Measurements from ENCODE around the gene PLEKHA5. TPM values are rescaled to one million over a fixed set of nuclear protein-coding genes. Genes with fewer than 3 reads are reported as not detected.
"Not testable (repeated sequence)": the region's sequence is repeated elsewhere in the genome, so short reads cannot be mapped to it uniquely, and the experiment has no call there.

PLEKHA5 gene
- polyA plus RNA-seq, 3 donors: 0.35 to 0.79 (median 0.41) TPM

DNA sequence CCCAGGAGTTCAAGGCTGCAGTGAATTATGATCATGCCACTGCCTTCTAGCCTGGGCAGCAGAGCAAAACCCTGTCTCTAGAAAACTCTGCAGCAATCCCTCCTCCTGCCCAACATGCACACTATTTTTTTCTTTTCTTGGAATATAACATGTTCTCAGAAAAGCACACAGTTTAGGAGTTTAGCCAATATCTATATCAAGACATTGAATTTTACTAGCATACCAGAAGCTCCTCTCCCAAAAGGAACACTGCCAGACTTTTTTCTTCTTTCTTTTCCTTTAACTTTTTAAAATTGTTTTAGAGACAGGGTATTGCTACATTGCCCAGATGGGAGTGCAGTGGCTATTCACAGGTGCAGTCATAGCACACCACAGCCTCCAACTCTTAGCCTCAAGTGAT, 202.7 kb downstream of the PLEKHA5 start:
- no peaks in the 10 kb centered on the region for H3K4me1 ChIP-seq (ENCODE audit: control insufficient read depth in 1 of 2, insufficient read depth in 2 of 2, low read length in 2 of 2)
- no peak overlapping the region for H3K27ac ChIP-seq (ENCODE audit: low read depth in 1 of 2, low read length in 2 of 2)
- no peak overlapping the region for H2AFZ ChIP-seq (ENCODE audit: insufficient read depth, low read depth, low read length, poor library complexity, severe bottlenecking)
- no peaks in the 10 kb centered on the region for H4K20me1 ChIP-seq (ENCODE audit: insufficient read depth, low read length)
- H3K36me3 Mint-ChIP-seq: peaks cover 0 to 4% of the 10 kb centered on the region in 2 donors
- H3K27me3 Mint-ChIP-seq (ENCODE audit: low read depth in 3 of 3): peaks cover 0 to 3% (median 1%) of the 10 kb centered on the region in 3 donors
- TF ChIP-seq, protein P1, sequence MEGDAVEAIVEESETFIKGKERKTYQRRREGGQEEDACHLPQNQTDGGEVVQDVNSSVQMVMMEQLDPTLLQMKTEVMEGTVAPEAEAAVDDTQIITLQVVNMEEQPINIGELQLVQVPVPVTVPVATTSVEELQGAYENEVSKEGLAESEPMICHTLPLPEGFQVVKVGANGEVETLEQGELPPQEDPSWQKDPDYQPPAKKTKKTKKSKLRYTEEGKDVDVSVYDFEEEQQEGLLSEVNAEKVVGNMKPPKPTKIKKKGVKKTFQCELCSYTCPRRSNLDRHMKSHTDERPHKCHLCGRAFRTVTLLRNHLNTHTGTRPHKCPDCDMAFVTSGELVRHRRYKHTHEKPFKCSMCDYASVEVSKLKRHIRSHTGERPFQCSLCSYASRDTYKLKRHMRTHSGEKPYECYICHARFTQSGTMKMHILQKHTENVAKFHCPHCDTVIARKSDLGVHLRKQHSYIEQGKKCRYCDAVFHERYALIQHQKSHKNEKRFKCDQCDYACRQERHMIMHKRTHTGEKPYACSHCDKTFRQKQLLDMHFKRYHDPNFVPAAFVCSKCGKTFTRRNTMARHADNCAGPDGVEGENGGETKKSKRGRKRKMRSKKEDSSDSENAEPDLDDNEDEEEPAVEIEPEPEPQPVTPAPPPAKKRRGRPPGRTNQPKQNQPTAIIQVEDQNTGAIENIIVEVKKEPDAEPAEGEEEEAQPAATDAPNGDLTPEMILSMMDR (IDR thresholded peaks at IDR 0.05): no peak
- intact Hi-C loops (cut with micrococcal nuclease): no loop called here
- H3K36me3 ChIP-seq (replicated peaks in 1 of 2; ENCODE audit: control insufficient read depth in 1 of 2, insufficient read depth in 2 of 2, low read length in 2 of 2): no peaks in the 10 kb centered on the region
- H3K4me3 ChIP-seq (replicated peaks in 1 of 3; ENCODE audit: low read depth in 2 of 3, low read length in 3 of 3): no peak overlapping the region
- H3K4me3 Mint-ChIP-seq: no peak overlapping the region
- H3K4me1 Mint-ChIP-seq: no peaks in the 10 kb centered on the region
- H3K27me3 ChIP-seq (ENCODE audit: control insufficient read depth in 2 of 2, insufficient read depth in 2 of 2, low read length in 2 of 2): no peaks in the 10 kb centered on the region
- peaks cover 0 to 8% (median 4%) of the 10 kb centered on the region in 7 donors for H3K9me3 Mint-ChIP-seq
- no peak overlapping the region for H3K4me2 ChIP-seq (replicated peaks; ENCODE audit: extremely low read depth, low read length, poor library complexity, severe bottlenecking)
- no peak overlapping the region for H3K27ac Mint-ChIP-seq
- no peak for DNase-seq
- H3K9me3 ChIP-seq (replicated peaks in 1 of 2; ENCODE audit: control insufficient read depth in 1 of 2, insufficient read depth in 1 of 2, low read length in 2 of 2): no peaks in the 10 kb centered on the region
- no peaks in the 10 kb centered on the region for H3K79me2 ChIP-seq (ENCODE audit: insufficient read depth, low read length)
- H3K9ac ChIP-seq (ENCODE audit: insufficient read depth, low read length, poor library complexity, severe bottlenecking): no peak overlapping the region

DNA sequence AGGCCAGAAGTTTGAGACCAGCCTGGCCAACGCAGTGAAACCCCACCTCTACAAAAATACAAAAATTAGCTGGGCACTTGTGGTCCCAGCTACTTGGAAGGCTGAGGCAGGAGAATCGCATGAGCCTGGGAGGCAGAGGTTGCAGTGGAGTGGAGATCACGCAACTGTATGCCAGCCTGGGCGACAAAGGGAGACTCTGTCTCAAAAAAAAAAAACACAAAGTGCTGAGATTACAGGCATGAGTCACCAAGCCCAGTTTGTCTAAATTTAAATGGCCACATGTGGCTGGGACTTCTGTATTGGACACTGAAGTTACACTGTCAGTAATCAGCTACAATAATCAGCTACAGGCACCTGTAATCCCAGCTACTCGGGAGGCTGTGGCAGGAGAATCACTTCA, 208.9 kb downstream of the PLEKHA5 start:
- no peaks in the 10 kb centered on the region for H3K36me3 ChIP-seq (replicated peaks in 1 of 2; ENCODE audit: control insufficient read depth in 1 of 2, insufficient read depth in 2 of 2, low read length in 2 of 2)
- H3K9ac ChIP-seq (ENCODE audit: insufficient read depth, low read length, poor library complexity, severe bottlenecking): no peak overlapping the region
- peaks cover 0 to 1% (median 0%) of the 10 kb centered on the region in 3 donors for H3K27me3 Mint-ChIP-seq (ENCODE audit: low read depth in 3 of 3)
- 100% methylated on average over 3 of the region's 5 CpGs for WGBS (ENCODE audit: insufficient coverage)
- no peaks in the 10 kb centered on the region for H3K27me3 ChIP-seq (ENCODE audit: control insufficient read depth in 2 of 2, insufficient read depth in 2 of 2, low read length in 2 of 2)
- TF ChIP-seq, protein P1 (IDR thresholded peaks at IDR 0.05): no peak
- H3K79me2 ChIP-seq (ENCODE audit: insufficient read depth, low read length): no peaks in the 10 kb centered on the region
- no peaks in the 10 kb centered on the region for H3K4me1 ChIP-seq (ENCODE audit: control insufficient read depth in 1 of 2, insufficient read depth in 2 of 2, low read length in 2 of 2)
- no peaks in the 10 kb centered on the region for H3K36me3 Mint-ChIP-seq
- no peak overlapping the region for H3K4me2 ChIP-seq (replicated peaks; ENCODE audit: extremely low read depth, low read length, poor library complexity, severe bottlenecking)
- H2AFZ ChIP-seq (ENCODE audit: insufficient read depth, low read depth, low read length, poor library complexity, severe bottlenecking): no peak overlapping the region
- no peaks in the 10 kb centered on the region for H4K20me1 ChIP-seq (ENCODE audit: insufficient read depth, low read length)
- peaks cover 0 to 11% of the 10 kb centered on the region in 2 donors for H3K9me3 ChIP-seq (replicated peaks in 1 of 2; ENCODE audit: control insufficient read depth in 1 of 2, insufficient read depth in 1 of 2, low read length in 2 of 2)
- H3K4me3 ChIP-seq (replicated peaks in 1 of 3; ENCODE audit: low read depth in 2 of 3, low read length in 3 of 3): no peak overlapping the region
- no peak overlapping the region for H3K4me3 Mint-ChIP-seq
- H3K27ac Mint-ChIP-seq: no peak overlapping the region
- DNase-seq: no peak
- no peaks in the 10 kb centered on the region for H3K4me1 Mint-ChIP-seq
- H3K27ac ChIP-seq (ENCODE audit: low read depth in 1 of 2, low read length in 2 of 2): no peak overlapping the region
- intact Hi-C loops (cut with micrococcal nuclease): no loop called here
- H3K9me3 Mint-ChIP-seq: peaks cover 0 to 6% (median 3%) of the 10 kb centered on the region in 7 donors

DNA sequence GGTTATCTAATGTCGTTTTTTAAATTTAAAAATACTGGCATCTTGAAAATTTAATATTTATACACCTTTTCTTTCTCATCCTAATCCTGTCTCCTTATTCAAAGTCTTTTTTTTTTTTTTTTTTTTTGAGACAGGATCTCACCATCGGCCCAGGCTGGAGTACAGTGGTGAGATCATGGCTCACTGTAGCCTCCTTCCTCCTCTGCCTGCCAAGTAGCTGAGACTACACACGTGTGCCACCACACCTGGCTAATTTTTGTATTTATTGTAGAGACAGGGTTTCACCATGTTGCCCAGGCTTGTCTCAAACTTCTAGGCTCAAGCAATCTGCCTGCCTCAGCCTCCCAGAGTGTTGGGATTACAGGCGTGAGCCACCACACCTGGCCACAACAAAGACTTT, 221.3 kb downstream of the PLEKHA5 start:
- intact Hi-C loops (cut with micrococcal nuclease); H3K36me3 Mint-ChIP-seq; H3K36me3 ChIP-seq (replicated peaks in 1 of 2; ENCODE audit: control insufficient read depth in 1 of 2, insufficient read depth in 2 of 2, low read length in 2 of 2); H4K20me1 ChIP-seq (ENCODE audit: insufficient read depth, low read length); H3K27me3 Mint-ChIP-seq (ENCODE audit: low read depth in 3 of 3); H3K79me2 ChIP-seq (ENCODE audit: insufficient read depth, low read length); H2AFZ ChIP-seq (ENCODE audit: insufficient read depth, low read depth, low read length, poor library complexity, severe bottlenecking); H3K27me3 ChIP-seq (ENCODE audit: control insufficient read depth in 2 of 2, insufficient read depth in 2 of 2, low read length in 2 of 2); H3K4me2 ChIP-seq (replicated peaks; ENCODE audit: extremely low read depth, low read length, poor library complexity, severe bottlenecking); H3K9me3 ChIP-seq (replicated peaks in 1 of 2; ENCODE audit: control insufficient read depth in 1 of 2, insufficient read depth in 1 of 2, low read length in 2 of 2); H3K4me1 Mint-ChIP-seq; H3K4me3 Mint-ChIP-seq; H3K9ac ChIP-seq (ENCODE audit: insufficient read depth, low read length, poor library complexity, severe bottlenecking); H3K27ac ChIP-seq (ENCODE audit: low read depth in 1 of 2, low read length in 2 of 2); DNase-seq; H3K4me3 ChIP-seq (replicated peaks in 1 of 3; ENCODE audit: low read depth in 2 of 3, low read length in 3 of 3); H3K4me1 ChIP-seq (ENCODE audit: control insufficient read depth in 1 of 2, insufficient read depth in 2 of 2, low read length in 2 of 2): not testable (repeated sequence)
- peaks cover 2 to 12% (median 5%) of the 10 kb centered on the region in 7 donors for H3K9me3 Mint-ChIP-seq
- no CpG with 5 or more reads among the region's 4 CpGs for WGBS (ENCODE audit: insufficient coverage)
- H3K27ac Mint-ChIP-seq: peak overlapping the region in 1 of 7 donors; percentile 37
